Endothelial cell of umbilical vein (primary cell): Measurements from ENCODE around the gene P2RX1.

Source experiments
- EZH2 ChIP-seq: IDR thresholded peaks from 2 replicates; pipeline ENCODE4 v1.6.1; 2012; ENCODE audit warnings: borderline replicate concordance, low read depth, mild to moderate bottlenecking, moderate library complexity, low read length, inconsistent platforms; ENCODE audit not compliant: severe bottlenecking
- POLR2AphosphoS5 ChIP-seq: IDR thresholded peaks from 2 replicates; pipeline ENCODE4 v1.6.1; 2012; ENCODE audit warnings: low read depth, mild to moderate bottlenecking, control low read depth, low read length, moderate library complexity; ENCODE audit not compliant: insufficient read depth
- TF ChIP-seq, protein P1 (sequence below), 2 donors: IDR thresholded peaks; 1 replicate in 1 of 2; 2 replicates in 1 of 2; pipeline ENCODE4 v1.5.1; 2011; ENCODE audit warnings: low read length in 2 of 2, mild to moderate bottlenecking in 2 of 2, moderate library complexity in 2 of 2, control low read depth in 1 of 2, inconsistent platforms in 1 of 2, low read depth in 1 of 2; ENCODE audit not compliant: insufficient read depth in 1 of 2; ENCODE audit errors: extremely low read depth in 1 of 2

GRCh38 chr17:3865176-3865575 is 51.1 kb downstream of the P2RX1 start:
- TF ChIP-seq, protein P1, sequence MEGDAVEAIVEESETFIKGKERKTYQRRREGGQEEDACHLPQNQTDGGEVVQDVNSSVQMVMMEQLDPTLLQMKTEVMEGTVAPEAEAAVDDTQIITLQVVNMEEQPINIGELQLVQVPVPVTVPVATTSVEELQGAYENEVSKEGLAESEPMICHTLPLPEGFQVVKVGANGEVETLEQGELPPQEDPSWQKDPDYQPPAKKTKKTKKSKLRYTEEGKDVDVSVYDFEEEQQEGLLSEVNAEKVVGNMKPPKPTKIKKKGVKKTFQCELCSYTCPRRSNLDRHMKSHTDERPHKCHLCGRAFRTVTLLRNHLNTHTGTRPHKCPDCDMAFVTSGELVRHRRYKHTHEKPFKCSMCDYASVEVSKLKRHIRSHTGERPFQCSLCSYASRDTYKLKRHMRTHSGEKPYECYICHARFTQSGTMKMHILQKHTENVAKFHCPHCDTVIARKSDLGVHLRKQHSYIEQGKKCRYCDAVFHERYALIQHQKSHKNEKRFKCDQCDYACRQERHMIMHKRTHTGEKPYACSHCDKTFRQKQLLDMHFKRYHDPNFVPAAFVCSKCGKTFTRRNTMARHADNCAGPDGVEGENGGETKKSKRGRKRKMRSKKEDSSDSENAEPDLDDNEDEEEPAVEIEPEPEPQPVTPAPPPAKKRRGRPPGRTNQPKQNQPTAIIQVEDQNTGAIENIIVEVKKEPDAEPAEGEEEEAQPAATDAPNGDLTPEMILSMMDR (IDR thresholded peaks at IDR 0.05; ENCODE audit: extremely low read depth in 1 of 2, insufficient read depth in 1 of 2, low read depth in 1 of 2, low read length in 2 of 2): no peak
- no peak for TF ChIP-seq POLR2AphosphoS5
- no peak for TF ChIP-seq EZH2
